ENCODE results near the gene RASEF.

DNA sequence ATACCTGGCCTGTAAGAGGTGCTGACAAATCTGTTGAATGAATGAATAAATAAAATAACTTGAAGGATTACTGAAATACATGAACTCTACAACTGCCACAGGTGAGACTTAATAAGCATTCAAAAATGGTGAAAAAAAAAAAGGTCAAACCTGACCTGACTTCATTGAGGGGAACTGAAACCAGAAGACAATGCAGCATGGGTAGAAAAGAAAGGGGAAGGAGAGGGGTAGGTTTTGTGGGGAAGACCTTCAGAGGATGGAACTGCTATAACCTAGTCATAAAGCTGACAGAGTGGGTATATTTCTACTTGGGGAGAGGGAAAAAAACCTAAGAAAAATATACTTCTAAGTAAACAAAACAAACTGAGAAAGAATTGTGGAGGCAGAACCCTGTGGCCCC, 56.6 kb downstream of the RASEF start:
- TF ChIP-seq, protein P1, sequence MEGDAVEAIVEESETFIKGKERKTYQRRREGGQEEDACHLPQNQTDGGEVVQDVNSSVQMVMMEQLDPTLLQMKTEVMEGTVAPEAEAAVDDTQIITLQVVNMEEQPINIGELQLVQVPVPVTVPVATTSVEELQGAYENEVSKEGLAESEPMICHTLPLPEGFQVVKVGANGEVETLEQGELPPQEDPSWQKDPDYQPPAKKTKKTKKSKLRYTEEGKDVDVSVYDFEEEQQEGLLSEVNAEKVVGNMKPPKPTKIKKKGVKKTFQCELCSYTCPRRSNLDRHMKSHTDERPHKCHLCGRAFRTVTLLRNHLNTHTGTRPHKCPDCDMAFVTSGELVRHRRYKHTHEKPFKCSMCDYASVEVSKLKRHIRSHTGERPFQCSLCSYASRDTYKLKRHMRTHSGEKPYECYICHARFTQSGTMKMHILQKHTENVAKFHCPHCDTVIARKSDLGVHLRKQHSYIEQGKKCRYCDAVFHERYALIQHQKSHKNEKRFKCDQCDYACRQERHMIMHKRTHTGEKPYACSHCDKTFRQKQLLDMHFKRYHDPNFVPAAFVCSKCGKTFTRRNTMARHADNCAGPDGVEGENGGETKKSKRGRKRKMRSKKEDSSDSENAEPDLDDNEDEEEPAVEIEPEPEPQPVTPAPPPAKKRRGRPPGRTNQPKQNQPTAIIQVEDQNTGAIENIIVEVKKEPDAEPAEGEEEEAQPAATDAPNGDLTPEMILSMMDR (IDR thresholded peaks at IDR 0.05) = no peak
- no peak for TF ChIP-seq EZH2 (IDR thresholded peaks at IDR 0.05; ENCODE audit: borderline replicate concordance, insufficient read depth, low read depth, low read length, poor library complexity, severe bottlenecking)
